Measurements from ENCODE around the gene RPS19.

The RPS19 gene

GRCh38 chr19:41862445-41862986 lies 2.5 kb downstream of the RPS19 start:
- in situ Hi-C loops (cut with HindIII; ENCODE audit: low sequenced_read_pairs), result no loop called here
- no peak for DNase-seq (ENCODE audit: low read depth, low spot score)
- H3K4me3 ChIP-seq (ENCODE audit: low read depth, low read length), result no peak overlapping the region
- no peak for TF ChIP-seq CTCF (IDR thresholded peaks at IDR 0.05; ENCODE audit: low read depth, low read length)

DNA sequence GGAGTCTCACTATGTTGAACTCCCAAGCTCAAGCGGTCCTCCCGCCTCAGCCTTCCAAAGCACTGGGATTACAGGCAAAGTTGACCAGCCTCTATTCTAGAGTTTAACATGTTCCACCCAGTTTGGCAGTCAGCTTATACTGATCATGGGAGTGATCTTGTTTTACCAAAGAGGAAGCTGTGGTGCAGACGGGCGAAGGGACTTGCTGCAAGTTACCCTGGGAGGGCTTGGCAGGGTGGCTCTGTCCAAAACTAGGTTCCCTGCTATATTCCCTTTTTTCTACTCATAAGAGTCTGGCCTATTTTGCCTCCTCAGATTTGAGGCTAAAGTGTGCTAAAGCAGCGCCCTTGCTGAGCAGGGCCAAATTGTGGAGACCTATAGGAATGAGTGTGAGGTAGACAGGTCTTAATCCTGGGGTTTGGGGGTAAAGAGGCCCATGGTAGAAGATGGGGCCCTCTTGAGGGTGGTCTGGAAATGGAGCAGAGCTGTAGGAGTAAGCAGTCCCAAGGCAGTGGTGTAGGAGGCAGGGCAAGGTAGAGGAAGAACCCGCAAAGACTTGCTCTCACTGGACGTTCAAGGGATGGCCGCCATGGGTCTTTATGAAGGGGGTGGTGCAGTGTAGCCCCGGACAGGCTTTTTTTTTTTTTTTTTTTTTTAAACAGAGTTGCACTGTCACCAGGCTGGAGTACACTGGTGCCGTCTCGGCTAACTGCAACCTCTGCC lies 3.3 kb downstream of the RPS19 start:
- DNase-seq (ENCODE audit: low read depth, low spot score), result no peak
- no peak overlapping the region for H3K4me3 ChIP-seq (ENCODE audit: low read depth, low read length)
- in situ Hi-C loops (cut with HindIII; ENCODE audit: low sequenced_read_pairs), result no loop called here
- TF ChIP-seq CTCF (IDR thresholded peaks at IDR 0.05; ENCODE audit: low read depth, low read length), result no peak

GRCh38 chr19:41864374-41864773 lies 4.3 kb downstream of the RPS19 start:
- no peak for DNase-seq (ENCODE audit: low read depth, low spot score)
- in situ Hi-C loops (cut with HindIII; ENCODE audit: low sequenced_read_pairs), result no loop called here
- no peak for TF ChIP-seq CTCF (IDR thresholded peaks at IDR 0.05; ENCODE audit: low read depth, low read length)
- H3K4me3 ChIP-seq (ENCODE audit: low read depth, low read length), result no peak overlapping the region

DNA sequence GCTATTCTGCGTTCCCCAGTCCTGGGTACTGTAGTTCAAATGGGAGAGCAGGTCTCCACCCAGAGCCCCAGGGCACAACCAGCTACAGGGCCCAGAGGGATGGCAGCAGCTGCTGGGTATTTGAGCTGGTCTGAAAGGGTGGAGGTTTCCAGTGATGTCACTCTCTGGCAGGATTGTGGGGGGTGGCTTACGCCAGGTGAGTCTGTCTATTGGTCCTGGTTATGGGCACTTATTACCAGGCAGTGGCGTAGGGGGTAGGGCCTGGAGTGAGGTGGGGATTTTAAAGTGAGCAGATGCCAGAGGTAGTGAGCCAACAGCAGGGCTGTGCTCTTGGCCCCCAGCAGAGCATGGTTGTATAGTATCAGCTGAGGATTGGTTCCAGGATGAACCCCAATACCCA lies 6.2 kb downstream of the RPS19 start:
- H3K4me3 ChIP-seq (ENCODE audit: low read depth, low read length), result no peak overlapping the region
- in situ Hi-C loops (cut with HindIII; ENCODE audit: low sequenced_read_pairs), result no loop called here
- no peak for DNase-seq (ENCODE audit: low read depth, low spot score)
- no peak for TF ChIP-seq CTCF (IDR thresholded peaks at IDR 0.05; ENCODE audit: low read depth, low read length)

GRCh38 chr19:41868120-41868988 lies 8.3 kb downstream of the RPS19 start:
- in situ Hi-C loops (cut with HindIII; ENCODE audit: low sequenced_read_pairs), result no loop called here
- no peak for TF ChIP-seq CTCF (IDR thresholded peaks at IDR 0.05; ENCODE audit: low read depth, low read length)
- DNase-seq (ENCODE audit: low read depth, low spot score), result no peak
- H3K4me3 ChIP-seq (ENCODE audit: low read depth, low read length), result no peak overlapping the region

DNA sequence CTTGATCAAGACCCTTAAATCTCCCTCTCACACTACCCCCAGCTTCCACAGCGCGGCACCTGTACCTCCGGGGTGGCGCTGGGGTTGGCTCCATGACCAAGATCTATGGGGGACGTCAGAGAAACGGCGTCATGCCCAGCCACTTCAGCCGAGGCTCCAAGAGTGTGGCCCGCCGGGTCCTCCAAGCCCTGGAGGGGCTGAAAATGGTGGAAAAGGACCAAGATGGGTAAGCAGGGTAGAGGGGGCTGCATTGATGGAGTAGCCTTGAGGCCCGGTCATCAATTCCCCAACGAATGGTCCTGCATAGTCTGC lies 8.9 kb downstream of the RPS19 start:
- in situ Hi-C loops (cut with HindIII; ENCODE audit: low sequenced_read_pairs), result no loop called here
- DNase-seq (ENCODE audit: low read depth, low spot score), result no peak
- no peak for TF ChIP-seq CTCF (IDR thresholded peaks at IDR 0.05; ENCODE audit: low read depth, low read length)

More for the DNA sequence above, 8.9 kb downstream of the RPS19 start:
- H3K4me3 ChIP-seq (ENCODE audit: low read depth, low read length), result no peak overlapping the region
